Fibroblast of lung (primary cell): Measurements from ENCODE around the gene DUSP11. TPM values are rescaled to one million over a fixed set of nuclear protein-coding genes. Genes with fewer than 3 reads are reported as not detected.
A peak's percentile ranks its signal among the peaks of the same experiment; 100 is the strongest.

ENCODE experiments used
- DNase-seq, 2 donors: peaks; one replicate each; pipeline versions ENCODE4 v3.0.0 to v3.0.0-alpha.2; 2010; ENCODE audit warnings: low read depth in 2 of 2
- H2AFZ ChIP-seq: 2 replicates; pipeline ENCODE4 v1.5.1; 2012; ENCODE audit warnings: low read length, control low read depth, inconsistent platforms
- H3K27ac ChIP-seq: 2 replicates; pipeline ENCODE4 v1.5.1; 2011; ENCODE audit warnings: low read length, control low read depth; ENCODE audit not compliant: insufficient read depth
- H3K27me3 ChIP-seq: 2 replicates; pipeline ENCODE4 v1.5.1; 2011; ENCODE audit warnings: mild to moderate bottlenecking, low read length; ENCODE audit not compliant: control insufficient read depth, insufficient read depth
- H3K36me3 ChIP-seq: 2 replicates; pipeline ENCODE4 v1.5.1; 2011; ENCODE audit warnings: low read length; ENCODE audit not compliant: control insufficient read depth, insufficient read depth
- H3K4me1 ChIP-seq: 2 replicates; pipeline ENCODE4 v1.5.1; 2011; ENCODE audit warnings: low read length; ENCODE audit not compliant: control insufficient read depth, insufficient read depth; ENCODE audit errors: extremely low read depth
- H3K4me2 ChIP-seq: 2 replicates; pipeline ENCODE4 v1.5.1; 2011; ENCODE audit warnings: low read length, control low read depth; ENCODE audit not compliant: insufficient read depth; ENCODE audit errors: extremely low read depth
- H3K4me3 ChIP-seq, 4 experiments: fragments of 200-600 bp in 1 of 4; sonication (generic) in 1 of 4; replicated peaks in 1 of 4; 2 replicates each; pipeline ENCODE4 v1.5.1; 2011 to 2016; ENCODE audit warnings: low read length in 4 of 4, low read depth in 3 of 4, mild to moderate bottlenecking in 3 of 4, control low read depth in 2 of 4, inconsistent platforms in 1 of 4, mixed read lengths in 1 of 4; ENCODE audit not compliant: insufficient read depth in 1 of 4; ENCODE audit errors: control extremely low read depth in 1 of 4
- H3K79me2 ChIP-seq: 2 replicates; pipeline ENCODE4 v1.5.1; 2012; ENCODE audit warnings: mild to moderate bottlenecking, low read length, inconsistent platforms; ENCODE audit not compliant: control insufficient read depth, insufficient read depth
- H3K9ac ChIP-seq: 2 replicates; pipeline ENCODE4 v1.5.1; 2011; ENCODE audit warnings: mild to moderate bottlenecking, low read length, control low read depth; ENCODE audit not compliant: insufficient read depth
- H3K9me3 ChIP-seq: 2 replicates; pipeline ENCODE4 v1.5.1; 2012; ENCODE audit warnings: low read depth, low read length; ENCODE audit not compliant: control insufficient read depth, insufficient read depth
- H4K20me1 ChIP-seq: 2 replicates; pipeline ENCODE4 v1.5.1; 2011; ENCODE audit warnings: low read length; ENCODE audit not compliant: control insufficient read depth, insufficient read depth; ENCODE audit errors: extremely low read depth
- CTCF ChIP-seq, 2 donors: IDR thresholded peaks in 1 of 2; conservative IDR thresholded peaks in 1 of 2; 1 replicate in 1 of 2; 2 replicates in 1 of 2; pipeline ENCODE4 v1.5.1; 2011 to 2012; ENCODE audit warnings: low read length in 2 of 2, control low read depth in 1 of 2, inconsistent platforms in 1 of 2, low read depth in 1 of 2, mild to moderate bottlenecking in 1 of 2
- EZH2 ChIP-seq: IDR thresholded peaks from 2 replicates; pipeline ENCODE4 v1.5.1; 2012; ENCODE audit warnings: low read length, control low read depth, mild to moderate bottlenecking; ENCODE audit errors: missing control alignments
- polyA plus RNA-seq, 2 donors: library from polyadenylated mRNA; depleted of rRNA in 1 of 2; stranded (reverse) in 1 of 2; unstranded in 1 of 2; fragments of >200 nt; gene quantifications; 2 replicates each; pipeline ENCODE4 v1.2.1, GENCODE V29; 2011 to 2012; ENCODE audit warnings: missing spikeins in 1 of 2
- total RNA-seq: library from RNA; depleted of rRNA; stranded (reverse); fragments of >200 nt; gene quantifications from 2 replicates; pipeline ENCODE4 v1.2.1, GENCODE V29; 2014

DUSP11 gene
- total and polyA plus RNA-seq, 2 donors (not counting 1 experiment from before 2014, with no cell fraction given) = 31.7 to 38.0 TPM

DNA sequence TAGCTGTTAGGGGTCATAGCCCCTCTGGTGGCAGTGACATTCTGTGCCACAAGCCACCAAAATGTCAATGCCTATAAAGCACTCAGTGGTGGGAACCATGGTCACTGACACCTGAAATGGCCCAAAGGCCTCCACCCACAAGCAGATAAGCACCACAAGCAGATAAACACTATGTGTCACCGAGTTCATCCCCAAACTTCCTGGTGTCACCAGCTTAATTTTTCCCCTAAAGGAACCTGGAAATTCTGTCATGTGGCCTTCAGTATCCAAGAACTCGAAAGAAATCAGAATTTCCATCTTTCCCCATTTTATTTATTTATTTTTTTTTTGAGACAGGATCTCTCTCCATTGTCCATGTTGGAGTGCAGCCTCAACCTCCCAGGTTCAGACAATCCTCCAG lies 39.1 kb downstream of the DUSP11 start:
- Histone ChIP-seq H2AFZ (no peak overlapping the region), H3K27me3 (no peaks in the 10 kb centered on the region), H3K4me2 (no peak overlapping the region), H3K4me1 (no peaks in the 10 kb centered on the region), H3K79me2 (peaks cover 10% of the 10 kb centered on the region), H3K9me3 (no peaks in the 10 kb centered on the region), H3K9ac (no peak overlapping the region), H3K4me3 (no peak overlapping the region), H3K36me3 (no peaks in the 10 kb centered on the region), H3K27ac (no peak overlapping the region), H4K20me1 (no peaks in the 10 kb centered on the region)
- TF ChIP-seq EZH2 (no peak), CTCF (conservative IDR thresholded peaks at IDR 0.05 in 1 of 2, IDR thresholded peaks at IDR 0.05 in 1 of 2; ENCODE audit: low read depth in 1 of 2, low read length in 2 of 2) (no peak)
- no peak for DNase-seq

GRCh38 chr2:73739101-73739500 lies 40.8 kb downstream of the DUSP11 start:
- H3K79me2 ChIP-seq = peaks cover 11% of the 10 kb centered on the region
- no peaks in the 10 kb centered on the region for H3K27me3 ChIP-seq
- H2AFZ ChIP-seq = no peak overlapping the region
- no peak overlapping the region for H3K4me2 ChIP-seq
- H4K20me1 ChIP-seq = no peaks in the 10 kb centered on the region
- no peaks in the 10 kb centered on the region for H3K36me3 ChIP-seq
- H3K9ac ChIP-seq = no peak overlapping the region
- no peak for DNase-seq
- no peak overlapping the region for H3K4me3 ChIP-seq
- no peaks in the 10 kb centered on the region for H3K9me3 ChIP-seq
- no peak for TF ChIP-seq CTCF (conservative IDR thresholded peaks at IDR 0.05 in 1 of 2, IDR thresholded peaks at IDR 0.05 in 1 of 2; ENCODE audit: low read depth in 1 of 2, low read length in 2 of 2)
- no peak for TF ChIP-seq EZH2
- no peak overlapping the region for H3K27ac ChIP-seq
- H3K4me1 ChIP-seq = no peaks in the 10 kb centered on the region

DNA sequence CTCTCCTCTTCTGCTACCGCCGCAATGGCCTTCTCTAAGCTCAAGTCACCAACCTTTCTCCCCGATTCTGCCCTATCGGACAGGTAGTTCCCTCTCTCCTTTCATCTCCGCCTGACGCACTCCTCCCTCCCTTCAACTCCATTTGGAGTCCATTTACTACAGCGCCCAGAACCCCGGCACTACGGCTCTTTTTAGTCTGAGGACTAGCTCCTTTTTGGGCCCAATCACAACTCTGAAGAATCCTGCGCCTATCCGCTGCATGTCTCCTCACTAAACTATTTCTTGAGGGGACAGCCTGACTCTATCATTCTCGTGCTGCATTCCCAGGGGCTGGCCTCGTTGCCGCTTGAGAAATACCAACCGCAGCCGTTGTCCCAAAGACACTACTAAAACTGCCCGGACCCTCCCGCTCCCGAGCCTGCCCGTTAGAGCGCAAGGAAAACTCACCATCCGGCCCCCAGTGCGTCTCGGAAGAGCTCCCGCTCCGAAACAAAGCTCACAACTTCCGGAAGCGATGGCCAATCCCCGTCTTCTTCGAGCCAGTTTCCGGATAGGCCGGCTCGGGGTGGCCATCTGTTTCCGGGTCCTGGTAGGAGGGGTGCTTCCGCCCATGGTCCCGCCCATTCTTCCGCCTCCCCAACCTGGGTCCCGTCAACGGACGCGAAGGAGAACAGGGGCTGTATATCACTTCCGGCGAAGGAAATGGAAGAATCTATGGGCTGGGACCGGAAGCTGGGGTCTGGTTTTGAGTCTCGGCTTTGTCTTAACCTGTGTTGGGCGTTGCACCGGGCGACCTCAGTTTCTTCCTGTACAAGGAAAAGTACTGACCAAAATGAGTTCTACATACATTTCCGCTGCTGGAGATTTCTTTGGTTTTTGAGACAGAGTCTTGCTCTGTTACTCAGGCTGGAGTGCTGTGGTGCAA lies 42.8 kb downstream of the DUSP11 start, which contains the start of gene TPRKB:
Gene TPRKB, minus strand, starts transcription at position 491 of the 925 bp plus-strand sequence. CDS start 2,776 bp downstream, outside the sequence.
- Histone ChIP-seq H3K27ac (peak within 1 kb of the TSS; percentile 61), H3K36me3 (peaks cover under 1% of the 10 kb centered on the region), H3K4me1 (no peaks in the 10 kb centered on the region), H3K4me2 (peak within 1 kb of the TSS; percentile 79), H3K79me2 (peaks cover 11% of the 10 kb centered on the region), H3K9ac (peak within 1 kb of the TSS; percentile 61), H2AFZ (peak within 1 kb of the TSS; percentile 87), H3K27me3 (no peaks in the 10 kb centered on the region), H4K20me1 (no peaks in the 10 kb centered on the region), H3K4me3 (peak within 1 kb of the TSS; percentile 53 to 96 (median 86)), H3K9me3 (no peaks in the 10 kb centered on the region)
- TF ChIP-seq EZH2 = no peak
- no peak for TF ChIP-seq CTCF (conservative IDR thresholded peaks at IDR 0.05 in 1 of 2, IDR thresholded peaks at IDR 0.05 in 1 of 2; ENCODE audit: low read depth in 1 of 2, low read length in 2 of 2)
- peak; percentile 98 to 99 for DNase-seq
